ENCODE data around the gene GATM.

GRCh38 chr15:45332694-45333093 lies 45.6 kb downstream of the GATM start:
- TF ChIP-seq CTCF (conservative IDR thresholded peaks at IDR 0.05; ENCODE audit: low read length) (no peak), EZH2phosphoT487 (IDR thresholded peaks at IDR 0.05; ENCODE audit: borderline replicate concordance) (no peak)

Data from Loucy (cell line).